GM12865 (cell line): ENCODE data around the gene THY1.
A peak's percentile ranks its signal among the peaks of the same experiment; 100 is the strongest.

Experiments used
- DNase-seq: peaks from one replicate; pipeline ENCODE4 v3.0.0; 2010; ENCODE audit warnings: low read depth
- H3K4me3 ChIP-seq: 2 replicates; pipeline ENCODE4 v1.5.1; 2011; ENCODE audit warnings: mild to moderate bottlenecking, low read depth, low read length, control low read depth
- CTCF ChIP-seq: IDR thresholded peaks from 2 replicates; pipeline ENCODE4 v1.5.1; 2011; ENCODE audit warnings: low read length, control low read depth, low read depth, inconsistent platforms; ENCODE audit not compliant: insufficient read depth; ENCODE audit errors: missing control alignments

Gene THY1

GRCh38 chr11:119422809-119423508 lies at the start of gene THY1:
Gene THY1, minus strand, starts transcription at chr11:119423172. Its CDS starts 2,267 bp downstream, at chr11:119420905.
- no peak for DNase-seq
- H3K4me3 ChIP-seq, result peak within 1 kb of the TSS; percentile 36
- TF ChIP-seq CTCF, result no peak

- H3K4me3 ChIP-seq, result no peak overlapping the region
- TF ChIP-seq CTCF, result no peak
- DNase-seq, result no peak
Observed at GRCh38 chr11:119472186-119472855, 49.3 kb upstream of the THY1 start.

GRCh38 chr11:119471329-119471728 lies 48.4 kb upstream of the THY1 start:
- TF ChIP-seq CTCF, result no peak
- no peak for DNase-seq
- no peak overlapping the region for H3K4me3 ChIP-seq

DNA sequence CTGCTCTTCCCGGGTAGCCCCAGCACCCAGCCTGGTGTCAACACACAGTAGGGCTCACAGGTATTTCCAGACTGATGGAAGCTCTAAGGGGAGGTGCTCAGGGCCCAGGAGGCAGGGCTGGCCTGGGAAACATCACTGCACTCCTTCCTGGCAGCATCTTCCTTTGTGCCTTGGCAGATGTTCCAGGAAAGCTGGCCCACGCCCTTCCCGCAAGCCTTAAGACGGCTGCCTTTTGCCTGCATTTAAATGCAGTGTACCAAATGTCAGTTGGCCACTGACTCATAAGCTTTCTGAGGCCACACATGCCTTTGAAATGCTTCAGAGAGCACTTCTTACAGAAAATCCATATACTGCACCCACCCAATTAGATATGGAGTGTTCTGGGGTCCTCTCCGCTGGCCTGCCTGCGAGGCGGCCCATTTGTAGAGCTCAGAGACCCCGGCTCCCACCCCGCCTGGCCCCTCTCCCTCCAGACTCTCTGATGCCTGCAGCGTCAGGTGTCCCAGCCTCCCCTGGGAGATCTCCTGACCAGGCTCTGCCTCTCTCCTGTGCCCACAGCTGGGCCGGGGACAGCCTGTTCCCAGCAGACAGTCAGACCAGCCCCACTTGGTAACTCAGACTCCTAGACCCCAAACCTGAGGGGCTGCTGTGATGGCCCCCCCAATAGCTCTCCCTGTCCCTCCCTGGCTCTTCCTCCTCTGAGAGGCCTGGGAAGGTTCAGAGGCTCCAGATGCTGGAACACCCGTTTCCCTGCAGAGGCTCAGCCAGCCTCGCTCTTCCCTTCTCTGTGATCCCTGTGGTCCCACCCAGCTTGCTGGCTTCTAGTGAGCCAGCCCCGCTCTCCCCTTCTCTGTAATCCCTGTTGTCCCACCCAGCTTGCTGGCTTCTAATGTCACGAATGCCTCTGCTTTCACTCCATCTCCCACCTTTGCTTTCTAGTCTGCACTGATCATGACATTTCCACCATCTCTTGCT lies 47.6 kb upstream of the THY1 start:
- no peak for TF ChIP-seq CTCF
- DNase-seq, result no peak
- H3K4me3 ChIP-seq, result no peak overlapping the region

DNA sequence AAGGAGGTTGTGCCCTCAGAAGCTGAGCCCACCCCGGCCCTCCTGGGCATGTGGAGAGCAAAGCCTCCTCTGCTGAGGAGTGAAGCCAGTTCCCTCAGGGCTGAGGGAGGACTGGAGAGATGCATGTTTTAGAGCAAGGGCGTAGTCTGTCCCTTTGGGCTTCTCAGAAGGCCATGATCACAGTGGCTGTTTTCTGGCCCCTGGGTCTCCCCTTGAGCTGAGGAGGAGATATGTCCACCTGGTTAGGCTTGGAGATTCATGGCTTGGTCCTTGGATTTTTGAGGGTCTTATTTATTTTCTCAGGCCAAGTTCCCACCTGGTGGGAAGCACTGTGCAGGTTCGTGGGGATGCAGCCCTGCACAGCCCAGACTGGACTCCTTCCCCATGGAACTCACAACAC lies 46.5 kb upstream of the THY1 start:
- TF ChIP-seq CTCF, result no peak
- H3K4me3 ChIP-seq, result no peak overlapping the region
- DNase-seq, result no peak

- no peak overlapping the region for H3K4me3 ChIP-seq
- TF ChIP-seq CTCF, result no peak
- no peak for DNase-seq
Observed at GRCh38 chr11:119468511-119468910, 45.5 kb upstream of the THY1 start.
